Neural cell (in vitro differentiated cells): ENCODE data around the gene SHMT1.

Source experiments
- CTCF ChIP-seq: fragments of 450-650 bp; IDR thresholded peaks from 2 replicates; pipeline ENCODE4 v1.5.1; 2014; ENCODE audit warnings: antibody characterized with exemption, mild to moderate bottlenecking, moderate library complexity; ENCODE audit not compliant: poor library complexity, severe bottlenecking
- EP300 ChIP-seq: fragments of 450-650 bp; conservative IDR thresholded peaks from 2 replicates; pipeline ENCODE4 v1.6.1; 2014; ENCODE audit warnings: antibody characterized with exemption, mild to moderate bottlenecking, moderate library complexity; ENCODE audit not compliant: poor library complexity, severe bottlenecking
- EZH2 ChIP-seq: fragments of 200-600, 300-800 bp; shearing (Covaris generic), sonication (generic); IDR thresholded peaks from 2 replicates; pipeline ENCODE4 v1.6.1; 2014; ENCODE audit warnings: antibody characterized with exemption, low read length, borderline replicate concordance, mild to moderate bottlenecking; ENCODE audit not compliant: insufficient read depth, poor library complexity, severe bottlenecking
- MXI1 ChIP-seq: fragments of 450-650 bp; conservative IDR thresholded peaks from 2 replicates; pipeline ENCODE4 v1.6.1; 2014; ENCODE audit warnings: antibody characterized with exemption, mild to moderate bottlenecking; ENCODE audit not compliant: poor library complexity, severe bottlenecking
- POLR2AphosphoS5 ChIP-seq: IDR thresholded peaks from 2 replicates; pipeline ENCODE4 v1.6.1; 2012
- RAD21 ChIP-seq: fragments of 450-650 bp; conservative IDR thresholded peaks from 2 replicates; pipeline ENCODE4 v1.6.1; 2014; ENCODE audit warnings: antibody characterized with exemption, mild to moderate bottlenecking, moderate library complexity
- SMC3 ChIP-seq: fragments of 450-650 bp; conservative IDR thresholded peaks from 2 replicates; pipeline ENCODE4 v1.6.1; 2014; ENCODE audit warnings: antibody characterized with exemption, mild to moderate bottlenecking, moderate library complexity; ENCODE audit not compliant: poor library complexity
- TAF1 ChIP-seq: IDR thresholded peaks from 2 replicates; pipeline ENCODE4 v1.6.1; 2012; ENCODE audit warnings: low read depth

- TF ChIP-seq CTCF (no peak), EZH2 (no peak), TAF1 (no peak), RAD21 (no peak), EP300 (no peak), SMC3 (no peak), POLR2AphosphoS5 (no peak), MXI1 (no peak)
Measured at GRCh38 chr17:18327093-18327492, 36.3 kb downstream of the SHMT1 start.
